Stimulated activated CD8-positive, alpha-beta memory T cell treated with anti-CD3 and anti-CD28 coated beads, Interleukin-15, amount 100 ng/mL, for 4 hours (primary cell): ENCODE results near the gene ATP1A4.
"Not testable (repeated sequence)": the region's sequence is repeated elsewhere in the genome, so short reads cannot be mapped to it uniquely, and the experiment has no call there.

Experiments used
- DNase-seq, 2 donors: peaks; one replicate each; pipeline ENCODE4 v3.0.0-alpha.2; 2020; ENCODE audit warnings: low read depth in 2 of 2

The ATP1A4 gene

GRCh38 chr1:160123726-160124125, 27.7 kb upstream of the ATP1A4 start:
- no peak for DNase-seq

- DNase-seq = no peak
Observed at GRCh38 chr1:160124705-160125478, 26.5 kb upstream of the ATP1A4 start.

- no peak for DNase-seq
Observed at GRCh38 chr1:160125746-160126145, 25.7 kb upstream of the ATP1A4 start.

GRCh38 chr1:160126342-160126741, 25.1 kb upstream of the ATP1A4 start:
- DNase-seq = not testable (repeated sequence)

GRCh38 chr1:160127381-160127780, 24.0 kb upstream of the ATP1A4 start:
- no peak for DNase-seq

GRCh38 chr1:160127865-160128523, 23.4 kb upstream of the ATP1A4 start:
- DNase-seq = no peak

- no peak for DNase-seq
Observed at GRCh38 chr1:160128636-160129035, 22.8 kb upstream of the ATP1A4 start.

- no peak for DNase-seq
Observed at GRCh38 chr1:160129046-160129445, 22.4 kb upstream of the ATP1A4 start.

GRCh38 chr1:160129558-160129957, 21.8 kb upstream of the ATP1A4 start:
- no peak for DNase-seq

- DNase-seq = no peak
Observed at GRCh38 chr1:160129966-160130365, 21.4 kb upstream of the ATP1A4 start.

GRCh38 chr1:160130486-160130885, 20.9 kb upstream of the ATP1A4 start:
- no peak for DNase-seq

- DNase-seq = no peak
Observed at GRCh38 chr1:160130939-160131338, 20.5 kb upstream of the ATP1A4 start.

- DNase-seq = no peak
Observed at GRCh38 chr1:160131803-160132565, 19.4 kb upstream of the ATP1A4 start.

- DNase-seq = no peak
Observed at GRCh38 chr1:160133990-160134770, 17.2 kb upstream of the ATP1A4 start.

GRCh38 chr1:160134791-160135572, 16.4 kb upstream of the ATP1A4 start:
- no peak for DNase-seq

GRCh38 chr1:160136121-160136925, 15.1 kb upstream of the ATP1A4 start:
- DNase-seq = no peak

- no peak for DNase-seq
Observed at GRCh38 chr1:160136926-160137200, 14.5 kb upstream of the ATP1A4 start.

- no peak for DNase-seq
Observed at GRCh38 chr1:160137216-160137862, 14.1 kb upstream of the ATP1A4 start.

- no peak for DNase-seq
Observed at GRCh38 chr1:160139840-160140239, 11.6 kb upstream of the ATP1A4 start.

- DNase-seq = no peak
Observed at GRCh38 chr1:160143695-160144094, 7.7 kb upstream of the ATP1A4 start.
